ENCODE results near the gene KNOP1.

- TF ChIP-seq CTCF (IDR thresholded peaks at IDR 0.05) (no peak), POLR2A (IDR thresholded peaks at IDR 0.05) (no peak)
These were observed 53.9 kb downstream of the KNOP1 start for GRCh38 chr16:19664166-19664565.

Measured in right lobe of liver (tissue), 4 donors.